ENCODE measurements around the gene KRT2. TPM values are rescaled to one million over a fixed set of nuclear protein-coding genes. Genes with fewer than 3 reads are reported as not detected.

KRT2 gene
- total RNA-seq, 1 experiment from 2014 or later, result not detected

GRCh38 chr12:52606096-52606495, 45.9 kb downstream of the KRT2 start:
- TF ChIP-seq CTCF (IDR thresholded peaks at IDR 0.05; ENCODE audit: unreplicated experiment), result no peak
- BruUV-seq (replicated peaks), result no TSS peak

GRCh38 chr12:52605542-52605941, 46.5 kb downstream of the KRT2 start:
- H3K9me3 Mint-ChIP-seq (ENCODE audit: low read depth, unreplicated experiment), result no peaks in the 10 kb centered on the region
- BruUV-seq (replicated peaks), result no TSS peak
- H3K27me3 Mint-ChIP-seq (ENCODE audit: unreplicated experiment), result peaks cover 78% of the 10 kb centered on the region
- CTCF ChIA-PET, result no interaction called here
- H3K4me1 Mint-ChIP-seq (ENCODE audit: low read depth, unreplicated experiment), result no peaks in the 10 kb centered on the region
- H3K4me3 Mint-ChIP-seq (ENCODE audit: low read depth, unreplicated experiment), result no peak overlapping the region
- no peak for TF ChIP-seq CTCF (IDR thresholded peaks at IDR 0.05; ENCODE audit: unreplicated experiment)
- DNase-seq, result no peak
- H3K27ac Mint-ChIP-seq (ENCODE audit: unreplicated experiment), result no peak overlapping the region
- intact Hi-C loops (cut with micrococcal nuclease; ENCODE audit: unreplicated experiment), result no loop called here
- no peaks in the 10 kb centered on the region for H3K36me3 Mint-ChIP-seq (ENCODE audit: insufficient read depth, unreplicated experiment)

More at GRCh38 chr12:52606096-52606495, 45.9 kb downstream of the KRT2 start:
- Mint-ChIP-seq H3K36me3 (ENCODE audit: insufficient read depth, unreplicated experiment) (no peaks in the 10 kb centered on the region), H3K9me3 (ENCODE audit: low read depth, unreplicated experiment) (no peaks in the 10 kb centered on the region), H3K27me3 (ENCODE audit: unreplicated experiment) (peaks cover 81% of the 10 kb centered on the region), H3K4me1 (ENCODE audit: low read depth, unreplicated experiment) (no peaks in the 10 kb centered on the region), H3K4me3 (ENCODE audit: low read depth, unreplicated experiment) (no peak overlapping the region), H3K27ac (ENCODE audit: unreplicated experiment) (no peak overlapping the region)
- CTCF ChIA-PET, result interaction anchor here (0.6 kb wide), 1 partner anchor 486 kb away, joined by 4 read pairs; no protein-coding TSS in a partner anchor
- DNase-seq, result no peak
- intact Hi-C loops (cut with micrococcal nuclease; ENCODE audit: unreplicated experiment), result no loop called here

GRCh38 chr12:52604859-52605258, 47.2 kb downstream of the KRT2 start:
- intact Hi-C loops (cut with micrococcal nuclease; ENCODE audit: unreplicated experiment), result no loop called here
- no TSS peak for BruUV-seq (replicated peaks)
- Mint-ChIP-seq H3K4me3 (ENCODE audit: low read depth, unreplicated experiment) (no peak overlapping the region), H3K4me1 (ENCODE audit: low read depth, unreplicated experiment) (no peaks in the 10 kb centered on the region), H3K9me3 (ENCODE audit: low read depth, unreplicated experiment) (no peaks in the 10 kb centered on the region), H3K27me3 (ENCODE audit: unreplicated experiment) (peaks cover 78% of the 10 kb centered on the region), H3K36me3 (ENCODE audit: insufficient read depth, unreplicated experiment) (no peaks in the 10 kb centered on the region), H3K27ac (ENCODE audit: unreplicated experiment) (no peak overlapping the region)
- no peak for TF ChIP-seq CTCF (IDR thresholded peaks at IDR 0.05; ENCODE audit: unreplicated experiment)
- CTCF ChIA-PET, result no interaction called here
- DNase-seq, result no peak

GRCh38 chr12:52603314-52603713, 48.7 kb downstream of the KRT2 start:
- no TSS peak for BruUV-seq (replicated peaks)
- DNase-seq, result no peak
- H3K27me3 Mint-ChIP-seq (ENCODE audit: unreplicated experiment), result peaks cover 78% of the 10 kb centered on the region
- CTCF ChIA-PET, result no interaction called here
- H3K36me3 Mint-ChIP-seq (ENCODE audit: insufficient read depth, unreplicated experiment), result no peaks in the 10 kb centered on the region
- no peak overlapping the region for H3K27ac Mint-ChIP-seq (ENCODE audit: unreplicated experiment)
- H3K4me1 Mint-ChIP-seq (ENCODE audit: low read depth, unreplicated experiment), result no peaks in the 10 kb centered on the region
- intact Hi-C loops (cut with micrococcal nuclease; ENCODE audit: unreplicated experiment), result no loop called here
- no peaks in the 10 kb centered on the region for H3K9me3 Mint-ChIP-seq (ENCODE audit: low read depth, unreplicated experiment)
- no peak for TF ChIP-seq CTCF (IDR thresholded peaks at IDR 0.05; ENCODE audit: unreplicated experiment)
- no peak overlapping the region for H3K4me3 Mint-ChIP-seq (ENCODE audit: low read depth, unreplicated experiment)
